GM18526 (cell line): ENCODE data around the gene PSENEN.
A peak's percentile ranks its signal among the peaks of the same experiment; 100 is the strongest.

Source experiments
- POLR2A ChIP-seq: IDR thresholded peaks from 3 replicates; pipeline ENCODE4 v1.6.1; 2011; ENCODE audit not compliant: insufficient read length; ENCODE audit errors: extremely low read depth

PSENEN gene, protein sequence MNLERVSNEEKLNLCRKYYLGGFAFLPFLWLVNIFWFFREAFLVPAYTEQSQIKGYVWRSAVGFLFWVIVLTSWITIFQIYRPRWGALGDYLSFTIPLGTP

DNA sequence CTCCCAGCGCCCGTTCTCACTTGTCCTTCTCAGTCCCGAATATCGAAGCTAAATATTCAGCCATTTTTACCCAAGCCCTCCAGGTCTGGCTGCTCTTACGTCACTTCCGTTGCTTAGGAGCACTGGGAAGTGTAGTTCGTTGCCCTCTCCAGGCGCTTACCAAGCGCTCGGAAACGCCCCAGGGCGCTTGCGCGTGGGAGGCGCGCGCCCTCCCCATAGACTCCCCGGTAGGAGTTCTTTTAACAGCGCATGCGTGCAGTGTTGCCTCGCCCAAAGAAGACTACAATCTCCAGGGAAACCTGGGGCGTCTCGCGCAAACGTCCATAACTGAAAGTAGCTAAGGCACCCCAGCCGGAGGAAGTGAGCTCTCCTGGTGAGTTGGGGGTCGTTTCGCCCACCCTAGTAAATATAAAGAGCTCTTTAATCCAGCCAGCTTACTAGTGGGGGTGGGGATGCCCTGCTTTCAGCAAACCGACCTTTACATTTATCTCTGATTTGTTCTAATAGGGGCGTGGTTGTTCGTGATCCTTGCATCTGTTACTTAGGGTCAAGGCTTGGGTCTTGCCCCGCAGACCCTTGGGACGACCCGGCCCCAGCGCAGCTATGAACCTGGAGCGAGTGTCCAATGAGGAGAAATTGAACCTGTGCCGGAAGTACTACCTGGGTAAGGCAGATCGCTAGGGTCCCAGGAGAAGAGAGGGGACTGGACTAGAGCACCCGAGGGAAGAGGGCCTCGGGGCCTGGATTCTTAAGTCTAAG is at the start of gene PSENEN, which contains the start of gene U2AF1L4:
Gene PSENEN (plus strand): TSS at position 324 of the 759 bp plus-strand sequence. CDS start 280 bp downstream, at position 604.
Gene U2AF1L4 (minus strand): TSS at position 91 of the 759 bp plus-strand sequence. CDS start 27 bp downstream, at position 64.
- peak; percentile 8 for TF ChIP-seq POLR2A

DNA sequence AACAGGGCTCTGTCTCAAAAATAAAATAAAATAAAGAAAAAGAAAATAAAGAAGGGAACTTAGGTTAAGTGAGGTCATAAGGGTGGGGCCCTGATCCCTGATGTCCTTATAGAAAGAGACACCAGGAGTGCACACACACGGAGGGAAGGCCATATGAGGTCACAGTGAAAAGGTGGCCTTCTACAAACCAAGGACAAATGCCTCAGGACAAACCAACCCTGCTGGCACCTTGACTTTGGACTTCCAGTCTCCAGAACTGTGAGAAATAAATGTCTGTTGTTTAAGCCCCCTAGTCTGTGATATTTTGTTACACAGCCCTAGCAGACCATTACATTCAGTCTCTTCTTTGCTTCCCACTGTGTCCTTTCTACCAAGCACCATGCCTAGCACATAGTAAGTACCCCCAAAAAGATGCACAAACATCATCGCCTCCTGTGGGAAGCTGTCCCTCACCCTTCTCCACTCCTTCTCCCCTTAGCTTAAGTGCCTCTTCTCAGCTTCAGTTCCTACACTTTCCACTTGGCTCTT is 49.5 kb upstream of the PSENEN start:
- no peak for TF ChIP-seq POLR2A

DNA sequence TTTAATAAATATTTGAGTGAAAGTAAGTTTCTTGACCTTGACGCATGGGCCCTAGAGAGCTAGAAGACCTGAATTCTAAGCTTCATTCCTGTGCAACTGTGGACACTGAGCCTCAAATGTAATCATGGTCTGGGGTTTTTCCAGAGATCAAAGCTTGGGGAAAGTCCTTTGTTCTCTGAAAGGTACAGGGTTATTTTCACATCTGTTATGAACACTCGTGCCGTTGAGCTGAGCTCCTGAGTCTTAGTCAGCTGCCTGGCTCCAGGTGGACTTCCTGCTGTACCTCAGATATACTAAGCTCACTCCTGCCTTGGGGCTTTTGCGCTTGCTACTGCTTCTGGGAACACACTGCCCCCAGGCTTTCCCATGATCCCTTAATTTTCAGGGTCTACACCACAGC is 48.6 kb upstream of the PSENEN start:
- TF ChIP-seq POLR2A, result no peak

DNA sequence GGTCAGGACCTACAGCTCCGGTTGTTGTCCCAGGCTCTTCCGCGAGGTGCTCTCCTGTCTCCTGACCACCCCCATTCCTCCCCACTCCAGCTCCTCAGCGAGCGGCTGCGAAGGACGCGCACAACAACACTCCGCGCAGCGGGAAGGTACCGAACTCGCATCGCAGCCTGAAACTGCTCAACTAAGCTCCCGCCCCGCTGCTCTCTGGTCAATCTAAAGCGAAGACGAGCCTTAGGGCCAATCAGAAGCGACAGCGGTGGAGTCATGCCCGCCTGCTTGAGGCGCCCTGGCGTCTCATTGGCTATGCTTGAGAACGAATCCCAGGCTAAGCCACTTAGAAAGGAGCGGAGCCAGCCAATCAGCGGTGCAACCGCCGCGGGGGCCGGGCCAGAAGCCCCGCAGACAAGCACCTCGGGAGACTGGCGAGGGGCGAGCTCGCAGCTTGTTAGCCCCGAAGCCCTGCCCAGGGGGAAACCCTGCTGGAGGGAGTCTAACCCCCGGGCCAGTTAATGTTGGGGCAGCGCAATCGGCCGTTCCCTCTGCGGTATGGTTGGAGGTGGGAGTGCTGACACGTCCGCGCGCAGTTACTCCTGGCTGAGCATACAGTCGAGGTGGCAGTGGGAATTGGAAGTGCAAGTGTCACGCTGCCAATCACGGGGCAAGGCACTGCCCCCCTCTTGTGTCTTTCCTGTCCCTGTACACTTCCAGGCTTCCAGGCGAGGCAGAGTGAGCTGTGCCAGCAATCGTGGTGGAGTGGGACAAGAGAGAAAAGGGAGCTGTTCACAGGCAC is 43.0 kb upstream of the PSENEN start:
- peak; percentile 78 for TF ChIP-seq POLR2A

DNA sequence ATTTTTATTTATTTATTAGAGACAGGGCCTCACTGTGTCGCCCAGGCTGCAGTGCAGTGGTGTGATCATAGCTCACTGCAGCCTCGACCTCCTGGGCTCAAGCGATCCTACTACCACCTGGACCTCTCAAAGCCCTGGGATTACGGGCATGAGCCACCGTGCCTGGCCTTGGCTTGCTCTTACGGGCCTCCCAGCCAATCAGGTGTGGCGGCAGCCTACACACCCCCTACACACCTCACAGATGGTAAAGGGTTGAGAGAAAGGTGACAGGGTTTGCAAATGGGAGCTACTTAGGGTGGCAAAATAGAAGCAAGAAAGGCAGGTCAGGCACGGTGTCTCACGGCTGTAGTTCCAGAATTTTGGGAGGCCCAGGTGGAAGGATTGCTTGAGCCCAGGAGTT is 42.1 kb upstream of the PSENEN start:
- no peak for TF ChIP-seq POLR2A

DNA sequence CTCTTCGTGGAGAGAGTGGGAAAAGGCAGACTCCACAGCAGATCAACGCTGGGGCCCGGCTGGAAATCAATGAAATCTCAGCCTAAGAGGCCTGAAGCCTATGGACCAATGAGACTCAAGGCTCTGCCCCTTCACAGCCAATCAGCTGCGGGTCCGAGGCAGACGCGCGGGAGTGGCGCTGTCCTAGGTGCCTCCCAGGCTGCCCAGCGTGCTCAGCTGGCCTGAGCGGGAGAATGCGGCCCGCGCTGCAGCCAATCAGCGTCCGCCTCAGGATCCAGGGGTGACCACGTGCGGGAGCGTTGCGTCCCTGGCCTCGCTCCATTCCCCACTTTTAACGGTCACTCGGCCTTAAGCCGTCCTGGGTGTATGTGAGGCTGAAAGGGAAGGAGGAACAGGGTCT is 41.2 kb upstream of the PSENEN start, which contains the start of gene ZBTB32:
Gene ZBTB32 (plus strand): TSS at position 341 of the 400 bp plus-strand sequence. CDS start 10,069 bp downstream, outside the sequence.
- no peak for TF ChIP-seq POLR2A

DNA sequence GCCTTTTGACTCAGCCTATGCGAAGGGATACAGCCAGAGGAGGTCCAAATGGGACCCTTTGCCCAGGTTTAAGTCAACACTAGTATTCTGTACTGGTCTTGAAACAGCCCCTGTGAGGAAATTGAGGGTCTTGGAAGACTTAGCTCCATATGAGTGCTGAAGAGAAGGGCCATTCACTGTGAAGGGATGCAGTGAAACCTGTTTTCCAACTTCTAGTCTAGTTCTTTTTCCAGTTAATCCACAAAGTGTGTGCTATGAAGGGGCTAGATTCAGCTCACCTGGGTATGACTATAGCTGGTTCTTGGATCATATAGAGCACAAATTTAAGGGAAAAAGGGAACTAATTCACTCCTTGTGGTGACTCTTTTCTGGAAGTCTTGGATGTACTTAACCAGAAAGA is 37.1 kb upstream of the PSENEN start:
- no peak for TF ChIP-seq POLR2A

DNA sequence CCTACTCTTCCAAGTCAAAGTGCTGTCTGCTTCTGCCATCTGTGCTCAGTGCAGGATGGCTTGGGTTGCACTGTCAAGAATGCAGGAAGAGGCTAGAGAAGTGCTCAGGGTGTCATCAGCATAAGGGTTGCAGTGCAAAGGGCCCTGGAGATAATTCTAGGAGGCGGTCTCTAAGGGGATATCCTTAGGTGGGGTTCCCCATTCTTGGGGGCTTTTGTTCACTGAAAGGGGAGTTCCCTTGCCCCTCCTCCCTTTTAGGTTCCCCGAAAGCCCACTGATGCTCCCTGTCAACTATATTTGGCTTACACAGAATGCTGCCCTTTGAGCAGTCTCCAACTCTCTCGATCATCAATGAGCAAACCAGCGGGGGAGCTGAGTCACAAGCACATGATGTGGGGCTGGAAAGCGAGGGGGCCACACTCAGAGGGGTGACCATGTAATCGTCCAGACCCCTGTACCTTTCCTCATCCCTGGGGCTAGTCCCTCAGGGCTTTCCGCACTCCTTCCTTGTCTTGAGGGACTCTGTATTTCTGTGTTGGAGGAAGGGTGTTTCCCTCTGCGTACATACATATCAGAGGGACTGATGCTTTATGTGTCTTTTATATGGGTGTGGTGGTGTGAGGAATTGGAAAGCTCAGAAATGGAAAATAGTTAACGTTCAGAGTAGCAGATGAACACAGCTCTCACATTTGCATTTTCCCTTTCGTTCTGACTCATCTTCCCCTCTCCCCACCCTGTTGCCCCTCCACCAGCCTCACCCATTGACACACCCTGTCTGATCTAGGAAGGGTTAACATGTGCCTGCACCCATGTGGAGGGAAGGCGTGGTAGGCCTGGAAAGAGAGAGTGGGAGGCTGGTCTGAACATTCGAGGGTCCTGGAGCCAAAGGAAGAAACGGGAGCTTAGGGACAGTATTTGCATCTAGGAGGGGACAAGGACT is 34.4 kb upstream of the PSENEN start:
- peak; percentile 54 for TF ChIP-seq POLR2A

DNA sequence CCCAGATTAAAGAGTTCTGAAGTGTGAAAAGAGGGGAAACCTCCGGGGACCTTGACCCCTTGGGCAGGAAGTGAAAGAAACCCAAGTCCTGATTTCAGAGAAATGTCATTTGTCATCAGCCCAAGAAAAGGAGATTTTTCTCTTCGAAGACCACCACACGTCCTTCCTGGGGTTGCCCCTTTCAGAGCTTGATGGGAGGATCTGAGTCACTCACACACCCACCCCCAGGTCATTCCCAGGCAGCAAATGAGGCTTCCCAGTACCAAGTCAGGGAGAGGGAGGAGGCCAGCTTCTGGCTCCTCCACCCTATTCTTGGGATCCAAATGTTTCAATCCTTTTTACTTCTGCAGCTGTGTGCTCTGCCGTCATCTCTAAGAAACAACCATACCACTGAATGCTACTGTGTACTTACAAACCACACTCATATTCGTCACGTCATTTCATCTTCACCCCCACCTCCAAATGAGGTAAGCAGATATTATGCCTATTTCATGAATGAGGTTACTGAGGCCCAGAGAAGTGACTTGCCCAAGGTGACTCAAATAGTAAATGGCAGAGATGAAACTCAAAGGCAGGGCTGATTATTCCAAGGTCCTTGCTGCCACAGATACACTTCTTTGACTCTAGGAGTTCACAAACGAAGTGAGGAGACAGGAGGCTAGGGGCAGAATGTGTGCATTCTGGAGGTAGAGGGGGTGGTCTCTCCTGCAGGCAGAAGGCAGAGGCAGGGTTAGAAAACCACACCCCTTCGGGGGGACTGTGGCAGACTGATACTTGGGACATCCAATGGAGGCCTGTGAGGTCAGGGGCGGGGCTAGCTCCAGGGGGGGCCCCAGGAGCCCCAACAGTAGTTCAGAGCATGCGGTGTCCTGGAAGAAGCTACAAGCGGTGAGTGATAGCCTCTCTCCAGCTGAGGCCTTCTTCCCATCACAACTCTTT is 32.6 kb upstream of the PSENEN start:
- TF ChIP-seq POLR2A, result peak; percentile 79

DNA sequence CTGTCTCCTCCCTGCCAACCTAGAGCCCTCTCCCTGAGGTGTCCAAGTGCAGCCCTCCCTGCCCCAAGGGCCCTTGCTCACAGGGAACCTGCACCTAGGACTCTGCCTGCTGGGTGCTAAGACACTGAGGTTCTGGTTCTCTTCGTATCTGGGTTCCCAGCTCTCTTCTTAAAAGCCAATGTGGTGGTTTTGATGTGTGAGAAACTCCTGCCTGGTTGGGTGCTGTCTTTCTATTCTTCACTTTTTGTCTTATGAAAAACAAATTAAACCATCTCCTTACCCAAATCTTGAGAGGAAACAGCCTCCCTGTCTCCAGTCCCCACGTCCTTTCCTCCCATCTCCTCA is 32.0 kb upstream of the PSENEN start:
- no peak for TF ChIP-seq POLR2A

DNA sequence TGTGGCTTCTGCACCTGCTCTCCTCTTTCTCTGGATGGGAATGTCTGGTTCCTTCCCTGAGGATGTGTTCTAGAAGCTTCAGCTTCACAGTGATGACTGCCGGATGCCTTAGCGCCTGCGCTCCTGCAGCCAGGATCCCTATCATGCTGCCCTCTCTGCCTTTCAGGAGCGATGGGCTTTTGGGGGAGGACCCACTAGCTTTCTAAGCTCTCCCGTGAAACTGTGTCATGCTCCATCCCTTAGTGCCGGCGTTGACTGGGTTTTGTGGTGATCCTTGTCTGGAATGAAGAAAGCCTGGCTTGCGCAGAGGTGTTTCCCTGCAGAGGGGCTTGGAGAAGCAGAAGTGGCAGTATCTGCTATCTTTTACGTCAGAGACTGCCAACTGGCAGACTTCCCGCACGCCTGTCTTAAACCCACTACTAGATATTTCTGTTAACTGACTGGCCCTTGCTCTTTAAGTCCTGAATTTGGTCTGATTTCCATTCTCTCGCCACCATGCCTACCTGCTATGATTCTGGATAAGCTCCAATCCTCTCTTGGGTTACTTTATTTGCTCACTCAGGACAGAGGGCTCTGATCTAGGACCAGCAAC is 31.5 kb upstream of the PSENEN start:
- TF ChIP-seq POLR2A, result no peak

DNA sequence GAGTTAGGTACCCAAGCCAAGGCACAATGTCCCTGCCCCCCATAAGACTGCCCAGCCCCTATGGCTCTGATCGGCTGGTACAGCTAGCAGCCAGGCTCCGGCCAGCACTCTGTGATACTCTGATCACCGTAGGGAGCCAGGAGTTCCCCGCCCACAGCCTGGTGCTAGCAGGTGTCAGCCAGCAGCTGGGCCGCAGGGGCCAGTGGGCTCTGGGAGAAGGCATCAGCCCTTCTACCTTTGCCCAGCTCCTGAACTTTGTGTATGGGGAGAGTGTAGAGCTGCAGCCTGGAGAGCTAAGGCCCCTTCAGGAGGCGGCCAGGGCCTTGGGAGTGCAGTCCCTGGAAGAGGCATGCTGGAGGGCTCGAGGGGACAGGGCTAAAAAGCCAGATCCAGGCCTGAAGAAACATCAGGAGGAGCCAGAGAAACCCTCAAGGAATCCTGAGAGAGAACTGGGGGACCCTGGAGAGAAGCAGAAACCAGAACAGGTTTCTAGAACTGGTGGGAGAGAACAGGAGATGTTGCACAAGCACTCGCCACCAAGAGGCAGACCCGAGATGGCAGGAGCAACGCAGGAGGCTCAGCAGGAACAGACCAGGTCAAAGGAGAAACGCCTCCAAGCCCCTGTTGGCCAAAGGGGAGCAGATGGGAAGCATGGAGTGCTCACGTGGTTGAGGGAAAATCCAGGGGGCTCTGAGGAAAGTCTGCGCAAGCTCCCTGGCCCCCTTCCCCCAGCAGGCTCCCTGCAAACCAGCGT is 30.7 kb upstream of the PSENEN start:
- TF ChIP-seq POLR2A, result no peak
